CD1c-positive myeloid dendritic cell (primary cell): ENCODE data around the gene RNF44.
A peak's percentile ranks its signal among the peaks of the same experiment; 100 is the strongest.
"Not testable (repeated sequence)": the region's sequence is repeated elsewhere in the genome, so short reads cannot be mapped to it uniquely, and the experiment has no call there.

ENCODE experiments used
- DNase-seq: peaks from one replicate; pipeline ENCODE4 v3.0.0-alpha.2; 2016; ENCODE audit errors: extremely low spot score

The RNF44 gene

DNA sequence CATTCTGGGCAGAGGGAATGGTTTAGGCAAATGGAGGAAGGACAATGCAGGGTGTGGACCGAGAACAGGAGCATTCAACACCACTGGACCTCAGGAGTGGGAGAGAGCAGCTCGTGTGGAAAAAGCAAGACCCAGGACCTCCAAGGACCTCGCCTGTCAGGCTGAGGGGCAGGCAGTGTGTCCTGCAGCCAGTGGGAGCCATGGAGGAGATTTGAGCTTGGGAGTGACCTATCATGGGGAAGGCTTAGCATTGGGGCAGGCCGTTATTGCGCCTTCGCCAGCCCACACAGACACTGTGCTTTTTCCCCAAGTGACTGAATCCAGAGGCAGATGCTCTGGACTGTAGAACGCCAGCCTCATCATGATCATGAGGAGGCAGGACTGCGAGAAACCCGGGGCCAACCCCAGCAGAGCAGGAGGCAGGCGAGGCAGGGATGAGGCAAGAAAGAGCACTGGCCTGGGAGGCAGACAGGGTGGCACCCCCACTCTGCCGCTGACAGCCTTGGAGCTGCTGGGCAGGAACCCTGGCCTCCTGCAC lies 15.2 kb upstream of the RNF44 start:
- no peak for DNase-seq

DNA sequence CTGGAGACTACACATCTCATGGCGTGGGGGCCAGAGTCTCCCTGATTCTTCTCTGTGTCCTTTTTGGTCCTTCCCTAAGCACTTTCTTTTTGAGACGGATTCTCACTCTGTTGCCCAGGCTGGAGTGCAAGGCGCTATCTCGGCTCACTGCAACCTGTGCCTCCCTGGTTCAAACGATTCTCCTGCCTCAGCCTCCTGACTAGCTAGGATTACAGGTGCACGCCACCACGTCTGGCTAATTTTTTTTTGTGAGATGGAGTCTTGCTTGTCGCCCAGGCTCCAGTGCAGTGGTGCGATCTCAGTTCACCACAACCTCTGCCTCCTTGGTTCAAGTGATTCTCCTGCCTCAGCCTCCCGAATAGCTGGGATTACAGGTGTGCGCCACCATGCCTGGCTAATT lies 13.7 kb upstream of the RNF44 start:
- not testable (repeated sequence) for DNase-seq

DNA sequence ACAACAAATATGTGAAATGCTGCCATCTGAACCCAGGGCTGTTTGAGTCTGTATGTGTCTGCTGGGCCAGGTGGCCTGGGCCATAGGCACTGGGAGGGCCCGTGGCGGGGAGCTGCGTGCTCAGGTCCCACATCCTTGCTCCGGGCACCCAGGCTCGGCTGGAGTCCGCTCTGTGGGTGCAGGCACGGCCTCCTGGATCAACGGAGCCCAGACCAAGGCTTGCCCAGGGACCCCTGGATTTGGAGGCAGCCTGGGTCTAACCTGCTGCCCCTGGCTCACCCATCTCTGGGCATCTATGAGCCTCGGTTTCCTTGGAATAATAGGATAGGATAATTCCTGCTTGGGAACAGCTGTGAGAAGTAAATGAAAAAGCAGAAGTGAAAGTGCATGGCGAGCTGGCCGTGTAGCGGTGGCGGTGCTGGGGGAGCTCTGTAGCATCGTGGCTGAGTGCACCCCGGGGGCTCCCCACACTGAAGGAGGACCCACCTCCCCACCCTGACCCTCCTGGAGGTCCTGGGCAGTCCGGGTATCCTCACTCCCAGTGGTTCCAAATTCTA lies 13.2 kb upstream of the RNF44 start:
- DNase-seq, result peak; percentile 49

DNA sequence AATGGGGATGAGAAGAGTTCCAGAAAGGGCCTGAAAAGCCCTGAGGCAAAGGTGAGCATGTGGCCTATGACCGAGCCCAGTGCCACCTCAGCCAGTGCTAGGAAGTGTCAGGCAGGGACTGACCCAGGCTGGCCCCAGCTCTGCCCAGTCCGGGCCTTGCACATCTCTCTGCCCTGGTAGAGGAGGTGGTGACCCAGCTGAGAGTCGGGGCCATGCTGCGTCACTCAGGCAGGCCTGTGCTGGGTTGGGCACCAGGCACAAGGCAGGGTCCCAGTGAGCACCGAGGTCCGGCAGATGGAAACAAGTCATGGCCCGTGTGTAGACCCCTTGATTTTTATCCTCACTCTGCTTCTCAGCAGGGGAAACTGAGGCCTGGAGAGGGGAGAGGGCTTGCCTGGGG lies 12.7 kb upstream of the RNF44 start:
- DNase-seq, result no peak

DNA sequence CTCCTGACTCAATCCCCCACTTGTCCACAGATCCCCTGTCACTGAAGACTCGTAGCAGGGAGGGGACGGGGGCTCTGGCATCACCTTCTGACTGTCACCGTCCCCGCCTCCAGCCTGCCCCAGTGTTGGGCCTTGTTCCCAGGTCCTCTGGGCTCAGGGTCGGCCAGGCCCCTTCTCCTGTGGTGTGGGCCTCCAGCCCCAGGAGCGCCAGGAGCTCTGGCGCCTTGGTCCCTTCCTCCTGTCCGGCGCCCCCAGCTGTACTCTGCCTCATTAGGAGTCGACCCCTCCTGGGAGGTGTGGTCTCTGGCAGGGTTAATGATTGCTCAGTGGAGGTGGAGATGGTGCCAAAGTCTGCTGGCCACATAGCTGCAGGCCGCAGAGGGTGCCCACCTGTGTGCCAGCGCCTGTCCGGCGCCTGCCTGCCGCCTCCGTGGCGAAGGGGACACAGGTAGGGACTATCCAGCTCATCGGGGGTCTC lies 11.8 kb upstream of the RNF44 start, which contains the start of gene CDHR2:
Gene CDHR2, plus strand, starts transcription at position 376 of the 478 bp plus-strand sequence. CDS start 16,011 bp downstream, outside the sequence.
- DNase-seq, result no peak

DNA sequence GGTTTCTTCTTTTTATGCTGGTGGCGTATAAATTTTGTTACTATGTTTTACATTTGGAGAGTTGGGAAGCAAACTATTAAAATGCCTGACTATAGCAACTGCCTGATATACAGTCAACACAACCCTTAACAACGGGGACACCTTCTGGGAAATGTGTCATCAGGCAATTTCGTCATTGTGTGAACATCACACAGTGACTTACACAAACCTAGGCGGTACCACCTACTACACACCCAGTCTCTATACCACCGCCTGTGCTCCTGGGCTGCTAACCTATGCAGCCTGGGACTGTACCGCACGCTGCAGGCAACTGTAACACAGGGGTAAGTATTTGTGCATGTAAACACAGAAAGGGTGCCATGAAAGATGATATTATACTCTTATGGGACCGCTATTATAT lies 10.6 kb upstream of the RNF44 start:
- peak; percentile 41 for DNase-seq

DNA sequence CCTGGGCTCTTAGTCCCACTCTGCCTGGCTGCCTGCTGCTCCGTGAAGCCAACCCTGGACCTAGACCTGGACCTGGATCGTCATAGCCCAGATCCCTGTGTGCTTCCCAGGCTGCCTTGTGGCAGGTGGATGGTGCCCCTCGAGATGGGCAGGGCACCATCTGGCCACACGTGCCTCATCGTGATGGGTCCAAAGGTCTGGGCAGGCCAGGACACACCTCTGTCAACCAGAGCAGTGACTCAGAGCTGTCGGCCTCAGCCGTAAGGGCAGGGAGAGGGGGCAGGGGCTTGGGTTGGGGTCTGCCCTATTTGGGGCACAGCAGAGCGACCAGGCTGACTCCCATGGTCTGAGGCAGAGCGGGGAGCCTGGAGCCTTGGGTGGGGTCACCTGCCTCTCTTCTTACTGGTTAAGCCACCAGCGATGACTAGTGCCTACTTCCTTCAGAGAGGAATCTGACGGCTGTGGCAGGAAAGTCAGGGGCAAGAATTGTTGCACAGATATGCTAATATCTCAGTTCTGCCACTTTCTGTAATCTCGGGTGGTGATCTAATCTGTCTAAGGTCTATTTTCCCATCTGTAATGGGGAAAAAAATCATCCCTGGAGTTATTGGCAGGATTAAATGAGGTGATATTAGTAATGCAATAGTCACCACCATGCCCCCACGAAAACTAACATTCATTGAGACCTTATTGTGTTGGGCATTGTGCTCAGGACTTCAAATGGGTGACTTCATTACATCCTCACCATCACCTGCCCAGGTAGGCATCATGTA lies 8.7 kb upstream of the RNF44 start:
- no peak for DNase-seq

DNA sequence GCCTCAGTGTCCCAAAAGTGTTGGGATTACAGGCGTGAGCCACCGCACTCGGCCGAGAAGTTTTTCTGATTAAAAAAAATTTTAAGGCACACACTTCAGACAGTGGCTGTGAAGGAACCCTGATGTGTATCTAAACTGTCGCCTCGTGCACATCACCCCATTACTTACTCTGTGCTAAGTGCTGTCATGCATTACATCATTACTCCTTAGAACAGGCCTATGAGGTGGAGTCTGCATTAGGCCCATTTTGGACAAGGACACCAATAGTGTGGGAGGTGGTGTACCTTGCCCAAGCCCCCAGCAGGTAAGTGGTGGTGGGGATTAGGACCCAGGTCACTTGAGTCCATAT lies 8.2 kb upstream of the RNF44 start:
- DNase-seq, result no peak

DNA sequence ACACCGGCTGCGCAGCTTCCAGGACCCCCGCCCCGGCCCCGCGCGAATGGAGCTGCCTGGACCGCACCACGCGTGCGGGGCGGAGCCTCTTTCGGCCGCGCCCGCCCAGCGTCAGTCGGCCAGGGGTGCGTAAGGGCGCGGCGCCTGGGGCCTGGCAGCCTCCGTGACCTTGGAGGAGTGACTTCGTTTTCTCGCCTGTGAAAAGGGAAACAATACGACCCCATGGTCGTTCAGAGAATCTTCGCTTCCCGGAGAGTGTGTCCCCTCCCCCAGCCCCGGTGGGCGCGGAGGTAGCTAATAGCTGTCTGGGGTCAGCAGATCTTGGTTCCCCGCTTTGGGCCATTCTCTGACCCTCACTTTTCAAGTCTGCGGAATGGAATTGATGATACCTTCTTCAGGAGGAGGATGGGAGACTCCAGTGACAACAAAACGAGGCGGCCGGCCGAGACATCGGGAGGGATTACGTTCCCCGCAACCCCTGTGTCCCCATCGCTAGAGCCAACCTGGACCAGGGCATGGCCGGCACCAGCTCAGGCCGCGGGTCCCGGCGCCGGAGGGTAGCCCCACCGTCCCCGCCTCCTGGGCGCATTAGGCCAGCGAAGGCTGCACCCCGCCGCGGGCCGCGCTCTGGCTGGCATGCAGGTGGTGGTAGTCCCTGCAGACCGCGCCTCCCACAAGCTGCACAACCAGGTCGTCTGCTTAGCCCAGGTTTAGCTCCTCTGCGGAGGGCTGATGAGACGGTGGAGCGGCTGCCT lies 6.4 kb upstream of the RNF44 start:
- peak; percentile 79 for DNase-seq

DNA sequence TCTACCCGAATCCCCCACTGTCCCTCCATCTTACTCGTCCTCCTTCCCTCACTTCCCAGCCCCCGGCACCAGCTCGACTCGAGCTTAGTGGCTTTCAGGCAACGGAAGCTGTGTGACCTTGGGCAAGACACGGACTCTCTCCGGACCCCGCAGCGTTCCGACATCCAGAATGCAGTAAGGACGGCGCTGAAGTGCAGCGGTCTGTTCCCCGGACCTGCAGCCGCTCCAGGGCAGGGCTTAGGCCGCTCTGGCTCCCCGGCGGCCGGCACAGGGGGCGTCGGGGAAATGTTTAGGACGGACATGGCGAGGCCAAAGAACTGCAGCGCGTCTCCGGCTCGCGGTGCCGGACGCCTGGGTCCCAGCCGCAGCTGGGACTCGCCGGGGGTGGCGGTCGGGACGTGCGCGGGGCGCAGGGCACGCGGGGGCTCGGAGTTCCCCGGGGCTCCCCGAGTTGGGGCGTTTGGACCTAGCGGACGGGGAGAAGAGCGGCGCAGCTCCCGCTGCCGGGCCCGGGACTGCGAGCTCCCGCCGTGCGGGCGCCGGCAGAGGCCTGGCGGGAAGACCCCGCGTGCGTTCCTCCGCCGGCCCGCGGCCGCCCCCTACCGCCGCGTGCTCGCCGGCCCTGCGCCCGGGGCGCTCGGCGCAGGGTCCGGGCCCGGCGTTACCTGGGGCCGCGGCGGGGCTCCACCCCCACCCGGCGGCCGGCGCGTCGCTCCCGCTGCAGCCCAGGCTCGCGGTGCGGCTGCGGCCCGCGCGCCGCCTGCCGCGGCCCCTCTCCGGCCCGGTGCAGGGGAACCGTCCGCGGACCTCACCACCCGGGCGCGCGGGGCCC lies 5.6 kb upstream of the RNF44 start:
- peak; percentile 34 for DNase-seq

DNA sequence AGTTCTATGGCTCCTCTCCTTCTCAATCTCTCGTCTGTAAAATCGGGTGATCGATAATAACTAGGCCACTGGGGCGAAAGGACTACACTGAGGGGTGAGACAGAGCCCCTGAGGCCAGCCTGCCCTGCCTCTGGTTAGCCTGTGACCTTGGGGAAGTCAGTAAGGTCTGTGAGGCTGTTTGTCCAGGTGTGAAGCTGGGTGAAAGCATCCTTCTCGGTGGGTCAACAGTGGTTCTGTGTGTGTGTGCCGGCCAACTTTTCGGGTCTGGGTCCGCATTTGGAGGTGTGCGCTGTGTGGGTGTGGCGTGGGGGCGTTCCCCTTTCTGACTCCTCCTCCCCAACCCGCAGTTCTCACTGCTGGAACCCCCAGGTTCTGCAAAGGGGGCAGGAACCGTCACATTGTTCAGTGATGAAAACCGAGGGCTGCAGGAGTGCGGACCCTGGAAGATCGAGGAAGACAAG lies 5.0 kb upstream of the RNF44 start:
- DNase-seq, result peak; percentile 38

DNA sequence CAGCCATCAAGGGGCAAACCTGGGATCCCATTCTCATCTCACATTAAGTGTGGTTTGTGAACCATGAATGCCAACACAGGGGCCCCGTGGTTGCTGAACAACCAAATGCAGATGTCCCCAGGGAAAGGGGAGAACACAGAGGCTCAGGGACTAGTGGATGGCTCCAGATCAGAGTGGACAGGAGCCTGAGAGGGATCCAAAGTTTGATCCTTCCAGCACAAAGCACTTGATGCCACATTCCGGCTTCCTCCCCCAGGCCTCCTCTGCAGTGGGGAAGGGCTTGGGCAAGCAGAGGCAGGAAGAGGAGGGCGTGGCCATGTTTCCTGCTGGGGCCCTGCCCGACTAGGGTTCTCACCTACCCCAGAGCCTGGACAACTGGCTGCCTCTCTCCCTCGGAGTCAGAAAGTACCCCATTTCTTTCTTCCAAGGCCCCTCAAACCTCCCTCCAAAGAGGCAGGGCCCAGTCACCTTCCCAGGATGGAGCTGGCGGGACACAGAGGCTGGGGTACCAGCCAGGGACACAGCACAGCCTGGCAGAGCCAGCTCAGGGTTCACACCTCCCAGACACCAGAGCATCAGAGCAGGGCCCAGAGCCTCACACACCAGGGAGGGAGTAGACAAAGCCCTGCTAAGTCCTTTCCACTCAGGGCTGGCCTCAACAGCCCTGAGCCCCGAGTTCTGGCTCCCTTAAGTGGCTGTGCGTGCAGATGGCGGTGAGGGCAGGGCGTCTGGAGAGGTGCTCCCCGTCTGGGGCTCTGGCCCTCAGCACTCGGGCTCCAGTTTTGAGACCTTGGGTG lies 4.3 kb upstream of the RNF44 start:
- peak; percentile 50 for DNase-seq

DNA sequence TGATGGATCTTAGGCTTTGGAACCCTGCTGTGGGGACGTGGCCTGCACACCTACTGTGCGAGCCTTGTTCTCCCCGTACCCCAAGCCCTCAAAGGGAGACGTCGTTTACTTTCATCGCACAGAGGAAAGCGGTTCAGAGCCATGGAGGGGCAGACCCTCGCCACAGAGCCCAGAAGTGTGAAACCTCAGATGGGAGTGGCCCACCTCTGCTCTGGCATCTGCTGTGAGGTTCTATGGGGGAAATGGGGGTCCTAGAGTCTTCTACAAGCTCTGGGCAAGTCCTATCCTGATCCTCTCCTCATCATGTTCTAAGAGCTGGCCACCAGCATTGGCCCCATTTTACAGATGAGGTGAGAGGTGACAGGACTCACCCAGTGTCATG lies 3.7 kb upstream of the RNF44 start:
- no peak for DNase-seq

DNA sequence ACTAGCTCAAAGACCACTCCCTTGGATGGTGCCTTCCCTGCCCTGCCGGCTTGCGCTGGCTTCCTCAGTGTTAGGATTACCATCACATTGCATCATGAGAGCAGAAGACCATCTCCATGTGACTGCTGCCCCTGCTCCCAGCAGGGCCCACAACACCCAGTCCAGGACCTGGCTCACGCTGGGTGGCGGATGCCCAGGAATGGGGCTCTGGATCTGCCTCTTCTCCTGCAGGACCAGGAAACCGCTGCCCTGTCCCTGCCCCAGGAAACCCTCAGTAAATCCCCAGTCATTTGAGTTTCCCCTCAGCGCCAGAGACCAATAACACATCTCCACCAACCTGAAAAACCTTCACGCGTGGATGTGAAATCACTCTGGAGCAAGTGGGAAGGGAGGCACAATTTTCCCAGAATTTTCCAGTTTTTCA lies 3.3 kb upstream of the RNF44 start:
- no peak for DNase-seq

DNA sequence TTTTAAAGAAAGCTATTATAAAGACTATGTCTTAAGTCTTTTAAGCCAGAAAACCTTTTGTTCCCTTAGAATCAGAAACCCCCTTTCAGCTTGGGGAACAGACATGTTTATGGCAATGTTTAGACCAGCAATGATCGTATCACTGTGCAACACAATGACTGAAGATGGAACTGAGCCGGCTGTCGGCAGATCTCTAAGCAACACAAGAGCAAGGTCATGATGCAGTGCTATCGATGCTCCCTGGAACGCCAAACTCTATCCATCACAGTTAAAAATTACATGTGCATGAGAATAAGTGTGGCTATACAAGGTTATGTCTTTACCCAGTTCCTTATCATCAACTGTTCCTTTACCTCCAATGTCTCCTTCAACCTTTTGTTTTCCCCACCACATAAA lies 1.8 kb upstream of the RNF44 start:
- DNase-seq, result no peak

DNA sequence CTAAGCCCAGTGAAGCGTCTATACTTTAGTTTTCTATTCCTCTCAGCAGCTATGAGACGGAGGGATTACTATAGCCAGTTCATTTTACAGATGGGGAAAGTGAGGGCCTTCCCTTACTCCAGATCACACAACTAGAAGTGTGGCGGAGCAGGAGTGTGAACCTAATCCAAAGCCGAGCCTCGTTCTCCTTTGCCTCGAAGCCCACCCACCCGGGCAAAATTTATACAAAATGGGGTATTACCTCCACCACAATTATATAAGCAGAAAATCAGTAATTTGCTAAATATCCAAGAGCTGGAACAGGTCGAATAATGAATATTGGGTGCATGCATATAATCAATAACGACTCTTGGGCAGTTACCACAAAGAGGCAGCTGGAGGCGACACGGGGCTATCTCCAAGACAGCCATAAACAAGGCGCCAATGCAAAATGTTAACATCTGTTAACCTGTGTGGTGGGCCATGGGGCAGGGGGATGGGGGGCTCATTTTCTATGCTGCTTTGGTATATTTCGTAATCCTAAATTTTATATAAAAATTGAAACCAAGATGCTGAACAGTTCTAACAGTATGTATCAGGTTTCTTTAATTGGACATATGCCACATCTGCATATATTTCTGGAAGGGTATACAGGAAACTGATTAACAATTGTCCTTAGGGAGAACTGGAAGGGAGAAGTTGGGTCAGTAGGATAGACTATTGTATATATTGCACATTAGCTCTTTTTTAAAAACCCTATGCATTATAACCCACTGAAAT lies 1.2 kb upstream of the RNF44 start:
- DNase-seq, result no peak

DNA sequence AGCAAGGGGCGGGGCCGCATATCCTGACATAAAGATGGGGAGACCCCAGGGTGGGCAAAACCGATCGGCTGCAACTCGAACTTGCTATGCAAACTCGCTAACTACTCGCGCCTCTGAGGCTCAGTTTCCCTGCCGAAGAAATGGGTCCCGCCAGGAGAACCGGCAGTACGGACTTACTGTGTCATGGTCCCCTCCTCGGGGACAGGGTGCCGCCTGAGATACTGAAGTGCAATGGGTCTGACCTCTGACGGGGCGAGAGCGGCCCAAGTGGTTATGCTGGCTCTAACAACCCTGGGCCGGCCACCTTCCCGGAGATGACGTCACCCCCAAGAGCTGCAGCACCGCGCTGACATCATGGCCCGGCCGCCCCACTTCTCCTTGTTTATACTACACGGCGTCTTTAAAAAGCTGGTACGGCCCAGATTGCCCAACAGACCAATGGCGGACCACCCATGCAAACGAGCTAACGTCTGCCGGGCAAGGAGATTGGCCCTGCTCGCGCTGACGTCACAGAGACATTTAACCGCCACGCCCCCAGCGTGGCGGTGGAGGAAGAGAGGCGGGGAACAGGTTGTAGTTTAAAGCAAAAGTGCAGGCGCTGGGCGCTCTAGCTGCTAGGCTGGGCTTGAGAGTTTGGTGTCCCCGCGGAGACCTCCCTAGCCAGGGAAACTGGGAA lies 490 bp upstream of the RNF44 start:
- peak; percentile 99 for DNase-seq

DNA sequence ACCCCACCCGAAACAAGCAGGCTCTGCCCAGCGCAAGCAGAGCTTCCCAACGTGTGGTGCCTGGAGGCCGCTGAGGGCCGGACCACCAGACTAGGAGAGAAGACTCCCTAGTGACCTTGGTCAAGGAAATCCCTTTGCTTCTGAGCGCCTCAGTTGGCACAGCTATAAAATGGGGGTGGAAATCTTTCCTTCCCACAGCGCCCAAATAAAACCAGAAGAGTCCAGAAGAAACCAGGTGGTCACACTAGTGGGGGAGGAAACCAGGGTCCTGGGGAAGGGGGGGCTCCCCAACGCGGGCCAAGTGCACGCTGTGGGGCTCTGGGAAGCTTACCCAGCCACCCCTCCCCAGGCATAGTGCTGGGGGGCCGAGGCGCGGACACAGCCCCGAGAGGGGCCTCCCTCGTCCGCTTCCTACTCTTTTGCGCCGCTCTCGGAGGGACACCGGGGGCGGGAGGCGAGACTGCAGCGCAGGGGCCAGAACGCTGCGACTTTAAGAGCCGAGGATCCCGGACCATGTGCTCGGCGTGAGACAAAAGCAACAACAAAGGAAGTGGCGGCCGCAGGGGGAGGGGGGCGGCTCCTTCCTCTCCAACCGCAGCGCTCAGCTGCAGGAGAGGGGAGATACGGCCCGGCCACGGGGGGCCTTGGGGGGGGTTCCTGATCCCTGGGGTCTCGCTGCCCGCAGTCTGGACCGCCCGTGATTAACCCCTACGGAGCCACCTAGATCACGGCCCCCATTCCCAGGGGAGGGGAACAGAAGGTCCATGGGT lies 885 bp downstream of the RNF44 start:
- DNase-seq, result peak; percentile 88
